H1 (cell line): ENCODE results near the gene MAPK8IP2. TPM values are rescaled to one million over a fixed set of nuclear protein-coding genes. Genes with fewer than 3 reads are reported as not detected.

ENCODE experiments used
- CTCF ChIA-PET: fragments of 300-600 bp; sonication (Branson Sonifier 250); formaldehyde crosslinking; loops from one replicate; lab custom pipeline; 2021; ENCODE audit not compliant: partially characterized antibody; lab: Charles Lee
- POLR2A ChIA-PET: fragments of 300-600 bp; sonication (Branson Sonifier 250); formaldehyde crosslinking; loops from one replicate; lab custom pipeline; 2021; ENCODE audit warnings: inconsistent platforms; ENCODE audit not compliant: partially characterized antibody; lab: Charles Lee
- DNase-seq, 2 experiments: peaks; one replicate each; pipeline versions ENCODE4 v3.0.0 to v3.0.0-alpha.2; 2010 to 2022; ENCODE audit warnings: low spot score in 2 of 2, low read depth in 1 of 2, mixed read lengths in 1 of 2
- FAIRE-seq: peaks from 2 replicates; lab custom pipeline; 2011; peaks lifted over from hg19 to GRCh38; lab: Jason Lieb, UNC
- H2AFZ ChIP-seq: 2 replicates; pipeline ENCODE4 v1.8.1; 2012; ENCODE audit warnings: low read length, inconsistent platforms
- H2AK5ac ChIP-seq: 2 replicates; pipeline ENCODE4 v1.6.1; 2013; ENCODE audit warnings: low read depth, low read length
- H2BK120ac ChIP-seq: replicated peaks from 2 replicates; pipeline ENCODE3; 2013; ENCODE audit warnings: low read depth, low read length, inconsistent platforms
- H2BK12ac ChIP-seq: 2 replicates; pipeline ENCODE4 v1.6.1; 2013; ENCODE audit warnings: low read depth, low read length
- H2BK15ac ChIP-seq: 2 replicates; pipeline ENCODE4 v1.6.1; 2013; ENCODE audit warnings: low read length
- H2BK20ac ChIP-seq: 2 replicates; pipeline ENCODE4 v1.6.1; 2013; ENCODE audit warnings: low read length
- H2BK5ac ChIP-seq: 2 replicates; pipeline ENCODE4 v1.6.1; 2013; ENCODE audit warnings: low read depth, low read length
- H3K14ac ChIP-seq: 2 replicates; pipeline ENCODE4 v1.6.1; 2013; ENCODE audit warnings: inconsistent platforms; ENCODE audit not compliant: insufficient read length
- H3K18ac ChIP-seq: 2 replicates; pipeline ENCODE4 v1.6.1; 2013; ENCODE audit warnings: low read length; ENCODE audit errors: extremely low read depth
- H3K23ac ChIP-seq: 2 replicates; pipeline ENCODE4 v1.6.1; 2013; ENCODE audit warnings: inconsistent platforms; ENCODE audit not compliant: insufficient read length
- H3K23me2 ChIP-seq: 2 replicates; pipeline ENCODE4 v1.6.1; 2013; ENCODE audit warnings: low read depth, low read length
- H3K27ac ChIP-seq: 2 replicates; pipeline ENCODE4 v1.6.1; 2011; ENCODE audit warnings: low read depth, low read length, inconsistent platforms
- H3K27me3 ChIP-seq, 4 experiments: replicated peaks in 1 of 4; 1 replicate in 1 of 4; 2 replicates in 3 of 4; pipeline versions ENCODE4 v1.6.1 to v1.8.1; 2011 to 2013; ENCODE audit warnings: low read length in 3 of 4, mild to moderate bottlenecking in 3 of 4, inconsistent platforms in 2 of 4, mixed read lengths in 2 of 4, moderate library complexity in 1 of 4; ENCODE audit not compliant: control insufficient read depth in 3 of 4, insufficient read depth in 3 of 4; ENCODE audit errors: extremely low read depth in 1 of 4
- H3K36me3 ChIP-seq, 4 experiments: 2 replicates each; pipeline versions ENCODE4 v1.6.1 to v1.8.1; 2011 to 2013; ENCODE audit warnings: mild to moderate bottlenecking in 4 of 4, low read length in 3 of 4, moderate library complexity in 2 of 4, control low read depth in 1 of 4, inconsistent platforms in 1 of 4; ENCODE audit not compliant: insufficient read depth in 4 of 4, control insufficient read depth in 2 of 4
- H3K4ac ChIP-seq: replicated peaks from 2 replicates; pipeline ENCODE3; 2013; ENCODE audit warnings: low read length, low read depth, mixed read lengths, inconsistent platforms; ENCODE audit not compliant: insufficient read length
- H3K4me1 ChIP-seq, 4 experiments: replicated peaks in 1 of 4; 1 replicate in 1 of 4; 2 replicates in 3 of 4; pipeline versions ENCODE4 v1.6.1 to v1.8.1; 2011 to 2013; ENCODE audit warnings: low read length in 3 of 4, inconsistent platforms in 2 of 4, mixed read lengths in 1 of 4; ENCODE audit not compliant: insufficient read depth in 4 of 4, control insufficient read depth in 3 of 4
- H3K4me2 ChIP-seq, 2 experiments: 2 replicates each; pipeline versions ENCODE4 v1.6.1 to v1.8.1; 2011 to 2013; ENCODE audit warnings: low read depth in 2 of 2, low read length in 2 of 2, control low read depth in 1 of 2, inconsistent platforms in 1 of 2, mild to moderate bottlenecking in 1 of 2; ENCODE audit not compliant: insufficient read depth in 1 of 2
- H3K4me3 ChIP-seq, 4 experiments: fragments of 200-600, 300-600 bp in 1 of 4; sonication (generic), shearing (Covaris generic), sonication (Bioruptor Twin) in 1 of 4; 2 replicates each; pipeline versions ENCODE4 v1.5.1 to v1.8.1; 2011 to 2016; ENCODE audit warnings: low read length in 4 of 4, low read depth in 3 of 4, control low read depth in 2 of 4, inconsistent platforms in 2 of 4, mild to moderate bottlenecking in 2 of 4, mixed read lengths in 1 of 4, moderate library complexity in 1 of 4; ENCODE audit not compliant: insufficient read depth in 2 of 4; ENCODE audit errors: extremely low read depth in 1 of 4
- H3K56ac ChIP-seq: replicated peaks from 2 replicates; pipeline ENCODE3; 2013; ENCODE audit warnings: low read depth, mild to moderate bottlenecking, mixed read lengths, low read length, inconsistent platforms; ENCODE audit not compliant: insufficient read length
- H3K79me1 ChIP-seq: 2 replicates; pipeline ENCODE4 v1.6.1; 2013; ENCODE audit warnings: low read depth, low read length, control low read depth
- H3K79me2 ChIP-seq, 2 experiments: 2 replicates each; pipeline versions ENCODE4 v1.6.1 to v1.8.1; 2012 to 2013; ENCODE audit warnings: low read length in 2 of 2, mild to moderate bottlenecking in 2 of 2, inconsistent platforms in 1 of 2; ENCODE audit not compliant: insufficient read depth in 2 of 2, control insufficient read depth in 1 of 2
- H3K9ac ChIP-seq, 4 experiments: replicated peaks in 1 of 4; 1 replicate in 1 of 4; 2 replicates in 3 of 4; pipeline versions ENCODE4 v1.6.1 to v1.8.1; 2011 to 2013; ENCODE audit warnings: low read depth in 3 of 4, low read length in 3 of 4, control low read depth in 2 of 4, mild to moderate bottlenecking in 2 of 4, moderate library complexity in 2 of 4, inconsistent platforms in 1 of 4; ENCODE audit errors: extremely low read depth in 1 of 4
- H3K9me3 ChIP-seq, 2 experiments: 2 replicates each; pipeline versions ENCODE4 v1.6.1 to v1.8.1; 2012 to 2013; ENCODE audit warnings: mild to moderate bottlenecking in 2 of 2, moderate library complexity in 2 of 2, control low read depth in 1 of 2, inconsistent platforms in 1 of 2, low read depth in 1 of 2, low read length in 1 of 2, mixed read lengths in 1 of 2; ENCODE audit not compliant: insufficient read depth in 2 of 2
- H4K20me1 ChIP-seq, 2 experiments: replicated peaks in 1 of 2; 2 replicates each; pipeline versions ENCODE3 to v1.8.1; 2011 to 2013; ENCODE audit warnings: inconsistent platforms in 2 of 2, low read length in 2 of 2, mild to moderate bottlenecking in 1 of 2; ENCODE audit not compliant: insufficient read depth in 2 of 2, control insufficient read depth in 1 of 2
- H4K5ac ChIP-seq: 2 replicates; pipeline ENCODE4 v1.6.1; 2013; ENCODE audit warnings: low read length, low read depth, mixed read lengths, inconsistent platforms; ENCODE audit not compliant: insufficient read length
- H4K8ac ChIP-seq: 2 replicates; pipeline ENCODE4 v1.8.0; 2013; ENCODE audit warnings: mild to moderate bottlenecking, moderate library complexity, low read length, inconsistent platforms; ENCODE audit not compliant: insufficient read depth; ENCODE audit errors: extremely low read depth
- H4K91ac ChIP-seq: replicated peaks from 2 replicates; pipeline ENCODE3; 2013; ENCODE audit warnings: low read length, mixed read lengths, inconsistent platforms; ENCODE audit not compliant: insufficient read length
- ASH2L ChIP-seq: fragments of 200-600, 300-600 bp; sonication (generic); IDR thresholded peaks from one replicate; pipeline ENCODE4 v1.7.1; 2017; ENCODE audit warnings: low read length
- BCL11A ChIP-seq, 2 experiments: IDR thresholded peaks; one replicate each; pipeline ENCODE4 v1.6.1; 2011; ENCODE audit warnings: low read depth in 2 of 2, low read length in 2 of 2, mild to moderate bottlenecking in 2 of 2
- EP300 ChIP-seq, 2 experiments: IDR thresholded peaks; 1 replicate in 1 of 2; 2 replicates in 1 of 2; pipeline ENCODE4 v1.6.1; 2011 to 2012; ENCODE audit warnings: low read depth in 2 of 2, low read length in 2 of 2, mild to moderate bottlenecking in 2 of 2, borderline replicate concordance in 1 of 2, inconsistent platforms in 1 of 2, moderate library complexity in 1 of 2
- HDAC6 ChIP-seq: IDR thresholded peaks from one replicate; pipeline ENCODE4 v1.7.1; 2012; ENCODE audit warnings: low read depth, mild to moderate bottlenecking, inconsistent platforms, low read length, moderate library complexity
- KDM4A ChIP-seq: IDR thresholded peaks from one replicate; pipeline ENCODE4 v1.7.1; 2012; ENCODE audit warnings: low read depth, mild to moderate bottlenecking, moderate library complexity, low read length, inconsistent platforms; ENCODE audit not compliant: severe bottlenecking
- POLR2AphosphoS5 ChIP-seq: IDR thresholded peaks from 2 replicates; pipeline ENCODE4 v1.6.1; 2011; ENCODE audit warnings: low read depth, low read length
- SAP30 ChIP-seq: fragments of 300-600 bp; sonication (generic); IDR thresholded peaks from 2 replicates; pipeline ENCODE4 v1.7.1; 2012; ENCODE audit warnings: low read length, moderate library complexity, mild to moderate bottlenecking, inconsistent platforms; ENCODE audit not compliant: insufficient read depth, insufficient replicate concordance
- TAF1 ChIP-seq: IDR thresholded peaks from 2 replicates; pipeline ENCODE4 v1.6.1; 2011; ENCODE audit warnings: mild to moderate bottlenecking, low read depth, low read length
- TCF12 ChIP-seq: IDR thresholded peaks from 2 replicates; pipeline ENCODE4 v1.6.1; 2011; ENCODE audit warnings: low read depth, mild to moderate bottlenecking, low read length
- WGBS, 2 experiments: shearing (Covaris generic) in 1 of 2; methylation state at CpG; one replicate each; pipeline versions ENCODE4 v1.1.6 to v1.1.7; 2013 to 2015; ENCODE audit warnings: low lambda C conversion rate in 2 of 2, mixed read lengths in 2 of 2, inconsistent platforms in 1 of 2, low coverage in 1 of 2, missing lambda C conversion rate in 1 of 2; ENCODE audit not compliant: insufficient replicate concordance in 2 of 2, insufficient coverage in 1 of 2, insufficient read length in 1 of 2; ENCODE audit errors: extremely low coverage in 1 of 2, missing lambda C conversion rate in 1 of 2; 5-methylcytosine and 5-hydroxymethylcytosine counted together
- polyA plus RNA-seq, 7 experiments: library from polyadenylated mRNA; depleted of rRNA in 3 of 7; stranded (reverse) in 5 of 7; unstranded in 2 of 7; fragments of >200 nt in 5 of 7; fragments of 200-250 nt in 2 of 7; gene quantifications; 1 replicate in 5 of 7; 2 replicates in 1 of 7; 4 replicates in 1 of 7; pipeline versions ENCODE4 v1.2.1 to v1.2.3, GENCODE V29; 2011 to 2013; ENCODE audit warnings: missing spikeins in 2 of 7, mixed read lengths in 2 of 7
- total RNA-seq: library from RNA; stranded (reverse); fragmentation: NEBNext Ultra II Directional; extraction: Animal tissue kit (Norgen Biotek cat#: 25700); gene quantifications from 2 replicates; pipeline ENCODE4 v1.2.1, GENCODE V29; 2021

The MAPK8IP2 gene
- total and polyA plus RNA-seq, 2 of the 8 experiments (the other 6 are each of a cell fraction or from before 2014, with no cell fraction given): 1.5 to 5.5 TPM

DNA sequence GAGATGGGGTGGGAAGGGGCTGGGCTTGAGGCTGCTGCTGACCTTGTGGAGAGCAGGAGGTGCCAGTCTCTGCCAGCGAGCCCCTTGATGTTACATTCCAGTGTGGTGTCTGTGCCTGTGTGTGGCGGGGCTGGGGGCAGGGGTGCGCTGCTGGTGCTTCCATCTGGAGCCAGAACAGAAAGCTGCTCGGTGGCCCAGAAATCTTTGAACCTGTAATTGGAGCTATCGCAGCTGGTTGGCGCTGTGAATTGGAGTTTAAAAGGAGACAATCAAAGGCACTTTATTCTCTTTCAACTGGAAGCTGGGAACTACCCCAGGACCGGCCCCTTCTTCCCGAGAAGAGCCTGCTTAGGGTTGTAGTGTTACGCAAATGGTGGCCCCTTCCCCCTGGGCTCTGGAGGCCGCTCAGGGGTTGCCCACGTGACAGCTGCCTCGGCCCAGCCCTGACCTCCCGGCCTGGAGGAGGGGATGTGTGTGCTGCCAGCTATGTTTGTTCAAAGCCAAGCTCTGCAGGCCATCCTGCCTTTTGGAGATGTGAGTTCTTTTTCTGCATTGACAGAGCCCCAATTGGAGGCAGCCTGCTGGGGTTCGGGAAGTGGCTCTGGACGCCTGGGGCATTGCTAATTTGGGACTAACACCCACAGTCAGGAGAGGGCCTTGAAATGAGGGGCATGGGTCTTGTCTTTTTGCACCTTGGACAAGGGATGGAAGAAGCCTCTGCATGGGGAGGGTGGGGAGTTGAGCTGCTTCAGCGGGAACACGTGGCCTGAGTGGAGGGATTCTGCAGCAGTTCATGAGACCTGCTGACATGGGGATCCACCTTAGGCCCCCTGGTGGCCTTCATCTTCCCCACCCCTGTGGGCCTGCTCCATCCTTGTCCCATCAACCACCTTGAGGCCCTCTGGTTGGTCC, 41.4 kb downstream of the MAPK8IP2 start:
- H3K79me1 ChIP-seq: no peaks in the 10 kb centered on the region
- H2BK5ac ChIP-seq: peak overlapping the region; percentile 92; the same call in 1 of the 2 replicates
- peaks cover 0 to 23% (median 17%) of the 10 kb centered on the region in 4 experiments; a peak in 6 of 7 replicates for H3K27me3 ChIP-seq
- peak overlapping the region; percentile 86 for H2BK20ac ChIP-seq
- no peak overlapping the region for H3K9ac ChIP-seq
- no peak overlapping the region for H3K23ac ChIP-seq
- peak overlapping the region; percentile 83; the same call in 1 of the 2 replicates for H2AK5ac ChIP-seq
- no peaks in the 10 kb centered on the region for H3K79me2 ChIP-seq
- H2BK12ac ChIP-seq: peak overlapping the region; percentile 50; the same call in 1 of the 2 replicates
- peak overlapping the region; percentile 60 to 67 for H3K4me2 ChIP-seq
- H3K14ac ChIP-seq: no peak overlapping the region
- 9% methylated on average over 17 of the region's 17 CpGs; no CpG with 5 or more reads in 1 of the 2 experiments for WGBS, 2 experiments
- peak overlapping the region; percentile 5 for H2BK120ac ChIP-seq
- H4K5ac ChIP-seq: peak overlapping the region; percentile 76
- peaks cover 4 to 21% (median 17%) of the 10 kb centered on the region in 4 experiments for H3K4me1 ChIP-seq
- H3K18ac ChIP-seq: peak overlapping the region; percentile 96
- H2AFZ ChIP-seq: 0 out of 2 replicates have a peak overlapping the region, but pooled peaks have one; percentile 52
- peak overlapping the region; percentile 54; the same call in 1 of the 2 replicates for H3K27ac ChIP-seq
- no peaks in the 10 kb centered on the region for H4K20me1 ChIP-seq
- DNase-seq: peak; percentile 75 to 79
- H3K4ac ChIP-seq: peak overlapping the region; percentile 44
- 0 out of 2 replicates have a peak overlapping the region, but pooled peaks have one; percentile 72 for H2BK15ac ChIP-seq
- peaks cover 0 to 8% of the 10 kb centered on the region in 2 experiments; a peak in 3 of 4 replicates for H3K9me3 ChIP-seq
- no peak for FAIRE-seq
- H3K4me3 ChIP-seq: peak overlapping the region in 3 of 4 experiments; percentile 16 to 44 (median 31); a peak in 5 of 8 replicates
- peak overlapping the region; percentile 96 for H4K91ac ChIP-seq
- H3K56ac ChIP-seq: no peak overlapping the region
- H4K8ac ChIP-seq: peak overlapping the region; percentile 36; the same call in 1 of the 2 replicates
- ChIA-PET POLR2A (interaction anchor here (0.9 to 2.0 kb wide), 10 partner anchors 8 to 78 kb away, joined by 3 to 8 read pairs (median 4); partner anchors contain the start of gene ARSA), CTCF (interaction anchor here (0.6 to 6.9 kb wide), 23 partner anchors 9 to 840 kb away, joined by 3 to 74 read pairs (median 6); partner anchors contain the start of genes ARSA and SCO2)
- no peaks in the 10 kb centered on the region for H3K36me3 ChIP-seq
- peaks cover 4% of the 10 kb centered on the region; the same call in 1 of the 2 replicates for H3K23me2 ChIP-seq
- TF ChIP-seq EP300 (IDR thresholded peaks at IDR 0.05; ENCODE audit: borderline replicate concordance in 1 of 2, low read depth in 2 of 2, low read length in 2 of 2) (peak in 1 of 2 experiments; percentile 21; a peak in 1 of 3 replicates), HDAC6 (no peak), SAP30 (no peak), ASH2L (peak; percentile 80), TCF12 (no peak), KDM4A (no peak), POLR2AphosphoS5 (no peak), TAF1 (peak; percentile 35; the same call in 1 of the 2 replicates), BCL11A (IDR thresholded peaks at IDR 0.05; ENCODE audit: low read depth in 2 of 2, low read length in 2 of 2) (no peak)
